IPS-11a (cell line): ENCODE data around the gene RAB34.
"Not testable (repeated sequence)": the region's sequence is repeated elsewhere in the genome, so short reads cannot be mapped to it uniquely, and the experiment has no call there.

ENCODE experiments used
- H3K4me3 ChIP-seq: one replicate; pipeline ENCODE4 v1.5.1; 2013; ENCODE audit warnings: low read depth, low read length, control low read depth

The RAB34 gene

GRCh38 chr17:28746611-28747050 lies 29.0 kb upstream of the RAB34 start:
- H3K4me3 ChIP-seq: no peak overlapping the region

- H3K4me3 ChIP-seq: peak overlapping the region; percentile 96
Observed at GRCh38 chr17:28745786-28746411, 28.2 kb upstream of the RAB34 start.

DNA sequence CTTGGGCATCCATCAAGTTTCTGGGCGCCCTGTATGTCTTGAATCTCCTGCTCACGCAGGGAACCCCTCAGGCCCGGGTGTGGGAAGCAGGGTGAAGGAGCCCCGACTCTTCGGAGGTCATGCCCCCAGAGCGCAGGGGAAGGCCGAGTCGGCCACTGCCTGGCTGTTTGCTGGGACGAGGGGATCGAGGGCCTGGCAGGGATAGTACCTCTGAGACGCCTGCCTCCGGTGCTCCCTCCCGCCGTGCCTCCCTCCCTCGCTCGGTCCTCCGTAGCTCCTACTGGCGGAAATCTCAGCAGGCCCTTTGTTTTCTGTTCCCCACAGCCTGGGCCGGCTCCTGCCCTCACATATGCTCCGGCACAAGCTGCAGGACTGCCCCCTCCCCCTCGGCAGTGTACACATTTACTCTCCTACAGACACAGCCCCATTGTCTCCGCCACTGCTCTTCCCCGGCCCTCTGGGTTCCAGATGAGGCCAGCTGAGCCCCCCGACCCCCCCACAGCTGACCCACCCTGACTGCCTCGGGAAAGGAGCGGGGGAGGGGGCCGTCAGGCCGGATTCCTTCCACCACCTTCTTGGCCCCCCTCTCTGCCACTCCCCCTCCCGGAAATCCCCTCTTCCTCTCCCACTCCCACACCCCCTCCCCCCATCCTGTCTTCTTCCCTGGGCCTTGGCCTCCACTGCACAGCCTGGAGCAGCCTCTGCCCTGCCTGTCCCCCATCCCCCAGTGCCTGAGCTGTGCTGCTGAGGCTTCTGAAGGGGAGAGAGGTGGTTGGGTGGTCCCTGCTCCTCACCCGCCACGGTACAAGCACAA lies 27.5 kb upstream of the RAB34 start:
- peak overlapping the region; percentile 96 for H3K4me3 ChIP-seq

GRCh38 chr17:28744104-28744971 lies 26.7 kb upstream of the RAB34 start:
- H3K4me3 ChIP-seq: peak overlapping the region; percentile 96

DNA sequence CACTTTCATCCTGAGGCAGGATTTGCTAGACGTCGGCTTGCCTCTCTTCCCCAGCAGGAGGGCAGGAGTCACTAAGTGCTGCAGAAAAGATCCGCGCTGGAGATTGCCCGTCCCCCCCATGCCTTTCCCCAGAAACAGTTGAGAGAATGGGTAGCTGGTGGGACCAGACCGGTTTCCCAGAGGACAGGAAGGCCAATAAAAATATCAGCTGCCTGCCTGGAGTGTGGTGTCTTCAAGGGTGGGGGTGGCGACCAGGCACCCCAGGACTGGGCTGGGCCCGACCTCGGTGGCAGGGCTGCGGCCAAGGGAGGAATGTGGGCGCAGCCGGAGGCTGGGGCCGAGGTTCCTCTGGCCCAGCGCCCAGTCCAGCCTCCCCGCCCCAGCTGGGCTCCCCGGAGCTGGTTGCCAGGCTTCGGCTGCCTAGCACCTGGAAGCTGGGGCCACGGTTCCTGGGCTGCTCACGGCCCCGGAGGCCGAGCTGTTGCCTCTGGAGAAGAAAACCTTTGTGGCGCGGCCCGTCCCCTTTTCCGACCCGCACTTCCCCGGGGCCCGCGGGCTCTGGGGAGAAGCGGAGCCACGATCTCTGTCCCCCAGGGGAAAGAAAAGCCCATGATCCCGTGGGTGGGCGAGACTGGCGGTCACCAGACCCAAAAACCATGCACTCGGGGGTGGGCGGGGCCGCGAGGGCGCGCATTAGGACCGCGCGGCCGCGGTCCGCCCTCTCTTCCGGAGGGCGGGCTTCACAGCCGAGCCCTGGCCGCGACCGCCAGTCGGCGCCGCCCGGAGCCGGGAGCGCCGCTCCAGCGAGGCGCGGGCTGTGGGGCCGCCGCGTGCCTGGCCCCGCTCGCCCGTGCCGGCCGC lies 25.8 kb upstream of the RAB34 start, which contains the start of gene TRAF4:
Gene TRAF4, plus strand, starts transcription at position 769 of the 861 bp plus-strand sequence. CDS start 102 bp downstream, outside the sequence.
- H3K4me3 ChIP-seq: peak within 1 kb of the TSS; percentile 96

- H3K4me3 ChIP-seq: no peak overlapping the region
Observed at GRCh38 chr17:28741358-28742349, 24.0 kb upstream of the RAB34 start.

GRCh38 chr17:28740406-28741357 lies 23.0 kb upstream of the RAB34 start:
- no peak overlapping the region for H3K4me3 ChIP-seq

- no peak overlapping the region for H3K4me3 ChIP-seq
Observed at GRCh38 chr17:28738680-28739384, 21.2 kb upstream of the RAB34 start.

DNA sequence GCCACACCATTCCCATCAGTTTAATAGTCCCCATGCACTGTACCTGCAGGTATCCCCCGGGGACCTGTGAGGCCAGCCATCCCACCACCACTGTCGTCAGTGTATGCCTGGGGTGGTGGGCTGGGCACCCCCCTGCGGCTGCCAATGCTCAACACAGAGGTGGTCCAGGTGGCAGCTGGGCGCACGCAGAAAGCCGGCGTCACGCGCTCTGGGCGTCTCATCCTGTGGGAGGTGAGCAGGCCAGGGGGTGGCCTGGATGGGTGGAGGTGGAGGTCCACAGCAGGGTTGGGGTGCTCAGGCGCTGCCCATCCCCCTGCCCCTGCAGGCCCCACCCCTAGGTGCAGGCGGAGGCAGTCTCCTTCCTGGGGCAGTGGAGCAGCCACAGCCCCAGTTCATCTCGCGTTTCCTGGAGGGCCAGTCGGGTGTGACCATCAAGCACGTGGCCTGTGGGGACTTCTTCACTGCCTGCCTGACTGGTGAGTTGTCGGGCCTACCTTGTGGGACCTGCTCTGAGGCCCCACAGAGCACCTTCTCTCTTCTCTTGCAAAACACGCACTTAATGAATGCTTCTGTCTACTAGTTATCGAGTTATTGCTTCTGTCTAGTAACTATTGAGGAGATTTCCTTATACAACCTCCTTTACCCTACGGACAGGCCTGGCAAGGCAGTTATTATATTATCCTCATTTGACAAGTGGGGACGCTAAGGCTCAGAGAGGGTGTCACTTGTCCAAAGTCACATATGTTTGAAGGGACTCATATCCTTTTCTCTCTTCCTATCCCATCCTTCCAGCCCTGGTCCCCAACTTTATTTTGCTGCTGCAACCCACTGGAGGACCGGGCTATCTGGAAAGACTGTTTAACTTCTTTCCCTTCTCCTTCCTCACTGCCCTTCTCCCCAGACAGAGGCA lies 20.4 kb upstream of the RAB34 start:
- no peak overlapping the region for H3K4me3 ChIP-seq

GRCh38 chr17:28737316-28737715 lies 19.6 kb upstream of the RAB34 start:
- H3K4me3 ChIP-seq: no peak overlapping the region

GRCh38 chr17:28735913-28736769 lies 18.5 kb upstream of the RAB34 start:
- not testable (repeated sequence) for H3K4me3 ChIP-seq

DNA sequence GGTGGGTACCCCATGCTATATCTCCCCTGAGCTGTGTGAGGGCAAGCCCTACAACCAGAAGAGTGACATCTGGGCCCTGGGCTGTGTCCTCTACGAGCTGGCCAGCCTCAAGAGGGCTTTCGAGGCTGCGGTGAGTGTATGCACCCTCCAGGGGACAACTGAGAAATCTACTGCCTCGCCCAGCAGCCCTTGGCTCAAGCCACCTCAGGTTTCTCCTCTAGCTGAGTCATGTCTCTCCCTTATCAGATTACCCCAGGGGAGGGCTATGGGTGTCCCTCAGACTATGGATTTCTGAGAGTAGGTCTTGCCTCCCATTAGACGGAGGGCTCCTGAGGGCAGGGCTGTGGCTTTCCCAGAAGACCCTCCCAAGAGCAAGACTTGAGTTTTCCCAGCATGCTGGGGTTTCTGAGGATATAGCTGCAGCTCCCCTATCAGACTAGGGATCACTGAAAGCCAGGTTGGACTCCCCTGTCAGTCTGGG lies 17.6 kb upstream of the RAB34 start:
- no peak overlapping the region for H3K4me3 ChIP-seq

DNA sequence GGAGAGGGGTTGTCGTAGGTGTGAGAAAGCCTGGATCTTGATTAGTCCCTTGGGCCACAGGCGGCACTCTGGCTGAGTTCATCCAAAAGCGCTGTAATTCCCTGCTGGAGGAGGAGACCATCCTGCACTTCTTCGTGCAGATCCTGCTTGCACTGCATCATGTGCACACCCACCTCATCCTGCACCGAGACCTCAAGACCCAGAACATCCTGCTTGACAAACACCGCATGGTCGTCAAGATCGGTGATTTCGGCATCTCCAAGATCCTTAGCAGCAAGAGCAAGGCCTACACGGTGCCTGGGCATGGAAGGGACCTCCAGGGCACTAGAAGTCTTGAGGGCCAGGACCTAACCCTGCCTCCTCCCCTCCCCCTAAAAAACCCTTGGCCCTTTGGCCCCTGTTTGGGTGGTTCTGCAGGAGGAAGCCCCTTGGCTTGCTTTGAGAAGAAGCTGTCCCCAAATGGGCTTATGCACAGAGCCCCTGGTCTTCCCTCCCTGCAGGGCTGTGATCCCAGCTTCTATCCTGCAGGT lies 17.1 kb upstream of the RAB34 start:
- H3K4me3 ChIP-seq: no peak overlapping the region

- no peak overlapping the region for H3K4me3 ChIP-seq
Observed at GRCh38 chr17:28733346-28733745, 15.7 kb upstream of the RAB34 start.

- no peak overlapping the region for H3K4me3 ChIP-seq
Observed at GRCh38 chr17:28729950-28730330, 12.3 kb upstream of the RAB34 start.
